Activated CD4-positive, alpha-beta T cell treated with anti-CD3 and anti-CD28 coated beads for 48 hours (primary cell): ENCODE data around the gene SPG7.
A peak's percentile ranks its signal among the peaks of the same experiment; 100 is the strongest.

Experiments
- DNase-seq: peaks from one replicate; pipeline ENCODE4 v3.0.0-alpha.2; 2020

SPG7 gene

GRCh38 chr16:89522287-89522686 lies 14.1 kb downstream of the SPG7 start:
- DNase-seq = no peak

DNA sequence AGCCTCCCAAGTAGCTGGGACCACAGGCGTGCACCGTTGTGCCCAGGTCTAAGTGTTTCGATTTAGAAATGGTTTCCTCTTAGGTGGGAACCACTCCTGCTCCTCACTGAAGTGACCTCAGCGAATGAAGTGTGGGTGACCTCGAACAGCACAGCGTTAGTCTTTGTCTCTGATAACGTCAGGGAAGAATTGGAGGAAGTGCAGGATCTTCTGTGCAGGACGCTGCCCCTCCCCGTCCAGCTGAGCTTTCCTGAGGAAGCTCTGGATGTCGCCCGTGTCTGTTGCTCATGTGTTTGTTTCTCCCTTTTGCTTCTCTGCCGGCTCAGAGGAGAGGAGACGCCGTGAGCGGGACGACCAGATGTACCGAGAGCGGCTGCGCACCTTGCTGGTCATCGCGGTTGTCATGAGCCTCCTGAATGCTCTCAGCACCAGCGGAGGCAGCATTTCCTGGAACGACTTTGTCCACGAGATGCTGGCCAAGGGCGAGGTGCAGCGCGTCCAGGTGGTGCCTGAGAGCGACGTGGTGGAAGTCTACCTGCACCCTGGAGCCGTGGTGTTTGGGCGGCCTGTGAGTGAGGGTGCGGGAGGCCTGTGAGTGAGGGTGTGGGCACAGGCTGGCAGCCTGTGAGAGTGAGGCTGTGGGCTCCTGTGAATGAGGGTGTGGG lies 15.6 kb downstream of the SPG7 start:
- no peak for DNase-seq

DNA sequence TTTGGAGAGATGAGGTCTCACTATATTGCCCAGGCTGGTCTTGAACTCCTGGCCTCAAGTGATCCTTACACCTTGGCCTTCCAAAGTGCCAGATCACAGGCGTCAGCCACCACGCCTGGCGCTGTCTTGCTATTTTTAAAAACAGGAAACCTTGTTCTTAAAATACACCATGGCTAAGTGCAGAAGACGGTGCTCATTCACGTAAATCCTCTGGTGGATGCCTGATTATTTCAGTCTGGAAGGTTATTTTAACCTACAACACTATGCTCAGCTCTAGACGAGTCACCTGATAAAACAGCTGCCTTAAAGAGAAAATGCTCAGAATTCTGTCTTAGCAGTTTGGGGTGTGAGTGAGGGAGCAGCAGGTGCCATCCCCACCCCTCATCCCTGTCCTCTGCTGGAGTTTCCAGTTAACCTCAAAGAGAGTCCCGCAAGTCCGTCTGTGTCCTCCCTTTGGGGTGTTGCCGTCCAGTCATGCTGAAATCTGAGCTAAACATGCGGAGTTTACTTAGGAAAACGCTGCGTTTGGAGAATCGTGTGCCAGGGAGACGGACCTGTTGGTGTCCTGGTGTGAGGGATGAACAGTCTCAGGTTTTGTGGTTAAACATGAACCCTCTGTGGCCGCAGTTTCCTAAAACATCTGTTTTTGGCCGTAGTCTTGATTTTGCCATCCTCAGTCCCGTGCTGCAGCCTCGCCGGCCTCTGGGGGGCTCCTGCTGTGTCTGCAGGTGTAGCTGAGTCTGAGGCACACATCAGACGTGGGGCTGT lies 17.1 kb downstream of the SPG7 start:
- no peak for DNase-seq

DNA sequence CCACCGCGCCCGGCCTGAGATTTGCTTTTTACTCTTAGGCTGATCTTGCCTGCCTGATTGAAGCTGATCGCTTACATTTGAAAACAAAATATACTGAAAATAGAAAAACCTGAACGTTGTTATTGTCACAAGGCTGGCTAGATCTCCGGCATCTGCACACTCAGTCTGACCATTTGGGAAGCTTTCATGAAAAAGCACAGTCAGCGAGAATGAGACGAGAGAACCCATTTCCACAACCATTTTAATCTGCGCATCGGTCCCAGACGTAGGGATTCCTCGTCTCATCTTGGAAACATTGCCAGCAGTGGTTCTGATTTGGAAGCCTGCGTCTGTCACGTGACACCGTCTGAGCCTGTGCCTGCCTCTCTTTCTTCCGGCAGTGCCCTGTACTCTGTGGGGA lies 20.9 kb downstream of the SPG7 start:
- no peak for DNase-seq

- no peak for DNase-seq
These were observed 22.5 kb downstream of the SPG7 start for GRCh38 chr16:89530401-89531381.

GRCh38 chr16:89531821-89532526 lies 23.8 kb downstream of the SPG7 start:
- DNase-seq = no peak

DNA sequence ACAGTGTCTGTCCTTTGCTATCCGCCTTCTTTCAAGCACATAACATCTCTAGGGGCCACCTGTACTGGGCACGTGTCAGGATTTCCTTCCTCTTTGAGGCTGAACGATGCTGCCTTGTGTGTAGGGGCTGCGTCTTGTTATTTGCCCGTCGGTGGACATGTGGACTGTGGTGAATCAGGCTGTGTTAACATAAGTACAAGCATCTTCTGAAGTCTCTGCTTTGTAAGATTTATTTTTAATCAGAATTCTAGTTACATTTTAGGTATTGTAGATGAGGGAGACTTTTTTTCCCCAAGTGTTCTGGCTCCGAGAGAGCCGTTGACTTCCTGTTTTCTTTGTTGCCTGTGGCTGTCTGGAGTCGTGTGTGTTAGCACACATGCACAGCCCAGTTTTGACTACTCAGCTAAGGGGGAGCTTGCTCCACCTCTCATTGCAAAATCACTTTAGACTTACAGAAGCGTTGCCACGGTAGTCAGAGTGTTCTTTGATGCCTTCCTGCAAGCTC lies 26.1 kb downstream of the SPG7 start:
- peak; percentile 9 for DNase-seq

- no peak for DNase-seq
These were observed 28.2 kb downstream of the SPG7 start for GRCh38 chr16:89536371-89536770.

DNA sequence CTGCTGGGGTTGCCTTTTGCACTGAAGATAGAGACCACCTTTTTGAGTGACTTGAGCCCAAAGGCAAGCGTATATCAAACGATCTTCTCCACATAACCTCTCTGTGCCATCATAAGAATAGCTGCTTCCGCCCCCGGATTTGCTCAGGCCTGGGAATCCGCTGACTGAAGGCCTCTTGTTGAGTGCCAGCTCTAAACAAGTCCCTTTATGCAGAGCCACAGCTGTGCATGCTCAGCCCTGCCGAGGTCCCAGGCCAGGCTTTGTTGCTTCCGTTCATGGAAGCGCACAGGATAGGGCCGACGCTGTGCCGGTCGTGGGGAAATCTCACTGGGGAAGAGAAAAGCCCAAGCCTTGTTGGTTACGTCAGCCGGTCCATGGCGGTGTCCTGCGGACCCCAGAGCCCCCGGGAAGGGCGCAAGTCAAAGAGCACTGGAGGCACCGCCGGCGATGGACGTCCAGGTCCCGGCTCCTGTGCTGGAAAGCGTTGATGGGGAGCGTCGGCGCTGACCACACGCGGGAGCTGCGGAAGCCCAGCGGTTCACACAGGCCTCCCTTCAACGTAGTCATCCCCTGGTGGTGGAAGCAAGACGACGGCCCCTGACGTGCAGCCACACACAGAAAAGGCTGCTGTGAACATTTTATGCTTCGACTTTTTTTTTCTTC lies 28.8 kb downstream of the SPG7 start:
- no peak for DNase-seq

DNA sequence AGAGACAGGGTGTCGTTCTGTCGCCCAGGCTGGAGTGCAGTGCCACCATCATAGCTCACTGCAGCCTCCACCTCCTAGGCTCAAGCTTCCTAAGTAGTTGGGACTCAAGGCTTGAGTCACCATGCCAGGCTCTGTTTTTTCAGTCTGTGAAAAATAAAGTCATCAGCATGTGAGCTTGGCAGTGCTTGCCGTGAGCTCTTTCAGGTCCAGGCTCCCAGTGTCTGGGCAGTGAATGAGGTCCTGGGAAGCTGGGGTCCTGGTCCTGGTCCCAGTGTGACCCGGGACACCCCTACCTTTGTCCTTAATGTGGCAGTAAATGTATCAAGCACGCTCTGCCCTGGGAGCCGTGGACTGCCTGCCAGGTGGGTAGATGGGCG lies 29.3 kb downstream of the SPG7 start:
- DNase-seq = no peak

- DNase-seq = no peak
These were observed 30.1 kb downstream of the SPG7 start for GRCh38 chr16:89538286-89538685.

GRCh38 chr16:89540557-89540956 lies 32.4 kb downstream of the SPG7 start:
- no peak for DNase-seq

GRCh38 chr16:89541792-89542191 lies 33.6 kb downstream of the SPG7 start:
- no peak for DNase-seq

DNA sequence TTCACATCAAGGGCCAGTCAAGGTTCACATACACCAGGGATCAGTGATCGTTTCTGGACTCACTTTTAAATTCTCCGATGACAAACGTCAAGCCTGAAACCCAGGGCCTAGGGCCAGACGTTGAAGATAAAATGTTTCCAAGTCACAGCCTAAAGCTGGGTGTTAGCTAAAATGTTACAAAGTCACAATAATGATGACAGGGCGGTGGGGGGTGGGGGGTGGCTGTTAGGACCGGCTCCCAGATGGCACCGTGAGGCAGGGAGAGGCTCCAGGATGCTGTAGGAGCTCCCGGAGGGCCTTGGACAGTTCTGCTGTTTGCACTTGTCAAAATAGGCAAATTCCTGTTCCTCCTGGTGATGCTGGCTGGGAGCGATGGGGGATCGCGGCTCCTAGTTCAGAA lies 35.9 kb downstream of the SPG7 start:
- no peak for DNase-seq

DNA sequence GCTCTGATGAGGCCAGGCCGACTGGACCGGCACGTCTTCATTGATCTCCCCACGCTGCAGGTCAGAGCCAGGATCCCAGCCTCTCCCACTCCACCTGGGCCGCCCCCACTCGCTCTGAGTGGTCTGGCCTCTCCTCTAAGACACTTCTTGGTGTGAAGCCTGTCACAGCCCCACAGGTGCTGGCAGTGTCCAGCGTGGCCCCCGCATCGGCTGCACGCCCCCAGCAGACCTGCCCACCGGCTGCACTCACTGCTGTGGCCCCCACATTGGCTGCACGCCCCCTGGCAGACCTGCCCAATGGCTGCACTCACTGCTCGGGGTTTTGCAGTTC lies 36.5 kb downstream of the SPG7 start:
- no peak for DNase-seq

- no peak for DNase-seq
These were observed 37.0 kb downstream of the SPG7 start for GRCh38 chr16:89545044-89545830.

GRCh38 chr16:89545831-89546574 lies 37.8 kb downstream of the SPG7 start:
- no peak for DNase-seq

DNA sequence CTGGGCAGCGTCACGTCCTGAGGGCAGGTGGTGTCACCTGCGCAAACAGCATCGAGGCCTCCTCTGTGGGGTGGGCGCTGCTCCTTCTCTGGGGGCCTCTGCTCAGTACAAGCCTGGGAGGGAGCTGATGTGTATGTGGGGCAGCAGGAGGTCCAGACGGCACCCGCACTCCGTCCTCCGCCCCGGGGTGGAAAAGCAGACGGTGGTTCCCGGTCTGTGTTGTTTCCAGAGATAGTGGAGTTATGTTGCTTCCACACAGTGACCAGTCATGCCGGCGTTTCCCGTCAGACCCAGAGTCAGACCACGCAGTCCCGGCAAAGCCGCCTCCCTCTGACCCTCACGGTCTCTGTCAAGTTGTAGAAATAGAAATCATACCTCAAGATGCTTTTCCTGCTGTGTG lies 38.6 kb downstream of the SPG7 start:
- no peak for DNase-seq

DNA sequence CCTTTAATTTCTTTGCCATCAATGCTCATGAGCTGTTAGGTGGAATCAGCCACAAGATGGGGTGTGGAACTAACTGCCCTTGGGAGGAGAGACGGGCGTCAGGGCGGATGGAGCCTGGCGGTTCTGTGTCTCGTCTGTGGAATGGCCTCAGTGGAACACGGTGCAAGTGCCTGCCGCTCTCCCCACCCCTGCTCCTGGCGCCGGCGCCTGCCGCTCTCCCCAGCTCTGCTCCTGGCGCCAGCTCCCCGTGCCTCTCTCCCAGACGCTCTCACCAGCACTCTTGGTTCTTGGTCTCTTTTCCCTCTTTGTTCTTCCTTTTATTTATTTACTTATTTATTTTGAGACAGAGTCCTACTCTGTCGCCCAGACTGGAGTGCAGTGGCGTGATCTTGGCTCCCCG lies 39.1 kb downstream of the SPG7 start:
- DNase-seq = no peak

- no peak for DNase-seq
These were observed 39.7 kb downstream of the SPG7 start for GRCh38 chr16:89547860-89548259.
